A549 (cell line): ENCODE data around the gene TMEM18.

Source experiments
- CEBPB ChIP-seq, 2 experiments: fragments of >200 bp in 1 of 2; sonication (Bioruptor Twin) in 1 of 2; formaldehyde crosslinking in 1 of 2; IDR thresholded peaks; 2 replicates each; pipeline ENCODE4 v1.6.1; 2012 to 2016
- CTCF ChIP-seq: fragments of >200 bp; sonication (Bioruptor Twin); formaldehyde crosslinking; IDR thresholded peaks from 3 replicates; pipeline ENCODE4 v1.5.1; 2016
- EHMT2 ChIP-seq: fragments of 200-600 bp; sonication (generic); IDR thresholded peaks from 2 replicates; pipeline ENCODE4 v1.6.1; 2016; ENCODE audit warnings: antibody characterized with exemption, low read depth, mild to moderate bottlenecking, moderate library complexity
- ELK1 ChIP-seq: fragments of 150-350 bp; IDR thresholded peaks from 2 replicates; pipeline ENCODE4 v1.6.1; 2014; ENCODE audit warnings: low read depth, mild to moderate bottlenecking, low read length
- MYC ChIP-seq: IDR thresholded peaks from 2 replicates; pipeline ENCODE4 v1.6.1; 2012; ENCODE audit warnings: mild to moderate bottlenecking, inconsistent platforms, low read length, improper control_type of control experiment, borderline replicate concordance
- PHF8 ChIP-seq: fragments of 200-600 bp; sonication (generic); IDR thresholded peaks from 2 replicates; pipeline ENCODE4 v1.6.1; 2016; ENCODE audit warnings: low read depth, mild to moderate bottlenecking, antibody characterized with exemption, moderate library complexity, borderline replicate concordance
- POLR2A ChIP-seq: IDR thresholded peaks from 2 replicates; pipeline ENCODE4 v1.6.1; 2012; ENCODE audit warnings: mild to moderate bottlenecking, low read length
- REST ChIP-seq: fragments of 200-600 bp; sonication (generic); IDR thresholded peaks from 2 replicates; pipeline ENCODE4 v1.6.1; 2016; ENCODE audit warnings: antibody characterized with exemption, mild to moderate bottlenecking, moderate library complexity
- RFX5 ChIP-seq: fragments of 450-650 bp; IDR thresholded peaks from 2 replicates; pipeline ENCODE4 v1.7.1; 2014; ENCODE audit warnings: antibody characterized with exemption, mild to moderate bottlenecking, moderate library complexity
- RNF2 ChIP-seq: fragments of 200-600 bp; sonication (generic); IDR thresholded peaks from 2 replicates; pipeline ENCODE4 v1.6.1; 2016; ENCODE audit warnings: low read depth, mild to moderate bottlenecking, antibody characterized with exemption, moderate library complexity, borderline replicate concordance
- SMC3 ChIP-seq: fragments of >200 bp; sonication (Bioruptor Twin); formaldehyde crosslinking; IDR thresholded peaks from 3 replicates; pipeline ENCODE4 v1.6.1; 2018; ENCODE audit warnings: inconsistent platforms
- ZC3H11A ChIP-seq: fragments of 450-650 bp; IDR thresholded peaks from 2 replicates; pipeline ENCODE4 v1.6.1; 2014; ENCODE audit warnings: antibody characterized with exemption, mild to moderate bottlenecking
- TF ChIP-seq, protein P1 (sequence below): IDR thresholded peaks from 2 replicates; pipeline ENCODE4 v1.6.1; 2012

DNA sequence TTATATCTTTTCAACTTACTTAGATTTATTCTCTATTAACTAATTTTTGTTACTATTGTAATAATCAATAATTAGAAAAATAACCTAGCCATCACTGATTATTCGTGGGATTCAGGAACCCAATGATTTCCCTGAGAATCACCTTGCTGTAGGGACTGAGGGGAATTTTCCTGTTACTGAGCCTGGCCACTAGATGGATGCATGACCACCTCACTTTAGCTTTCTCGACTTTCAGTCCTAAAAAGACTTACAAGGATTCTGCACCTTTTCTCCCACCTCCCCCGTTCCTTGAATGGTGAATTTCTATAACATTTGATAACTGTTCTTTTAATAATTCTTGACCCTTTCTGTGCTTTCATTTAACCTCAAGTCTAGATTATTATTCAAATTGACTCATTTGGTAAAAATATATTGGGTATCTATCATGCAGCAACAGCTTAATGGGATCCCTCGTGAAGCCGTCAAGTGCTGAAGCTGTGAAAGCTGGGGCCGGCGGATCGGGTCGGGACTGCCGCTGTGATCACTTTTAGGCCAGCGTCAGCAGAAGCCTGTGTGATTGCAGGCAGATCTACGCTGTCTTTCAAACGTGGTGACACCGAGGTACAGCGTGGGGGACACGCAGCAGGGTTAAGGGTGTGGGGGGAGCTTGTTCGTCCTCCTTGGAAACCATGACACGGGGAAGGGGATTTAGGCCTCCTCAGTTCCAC lies 38.8 kb upstream of the TMEM18 start:
- peak; percentile 34; the same call in 2 of the 3 replicates for TF ChIP-seq CTCF
- TF ChIP-seq ZC3H11A: no peak
- no peak for TF ChIP-seq RFX5
- no peak for TF ChIP-seq REST
- TF ChIP-seq PHF8: no peak
- no peak for TF ChIP-seq CEBPB (IDR thresholded peaks at IDR 0.05)
- no peak for TF ChIP-seq MYC
- no peak for TF ChIP-seq POLR2A
- TF ChIP-seq, protein P1, sequence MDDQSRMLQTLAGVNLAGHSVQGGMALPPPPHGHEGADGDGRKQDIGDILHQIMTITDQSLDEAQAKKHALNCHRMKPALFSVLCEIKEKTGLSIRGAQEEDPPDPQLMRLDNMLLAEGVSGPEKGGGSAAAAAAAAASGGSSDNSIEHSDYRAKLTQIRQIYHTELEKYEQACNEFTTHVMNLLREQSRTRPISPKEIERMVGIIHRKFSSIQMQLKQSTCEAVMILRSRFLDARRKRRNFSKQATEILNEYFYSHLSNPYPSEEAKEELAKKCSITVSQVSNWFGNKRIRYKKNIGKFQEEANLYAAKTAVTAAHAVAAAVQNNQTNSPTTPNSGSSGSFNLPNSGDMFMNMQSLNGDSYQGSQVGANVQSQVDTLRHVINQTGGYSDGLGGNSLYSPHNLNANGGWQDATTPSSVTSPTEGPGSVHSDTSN: no peak
- no peak for TF ChIP-seq EHMT2
- TF ChIP-seq ELK1: no peak
- no peak for TF ChIP-seq RNF2
- TF ChIP-seq SMC3: peak; percentile 48; the same call in 2 of the 3 replicates
